GM21786 (cell line): ENCODE data around the gene COG4.
A peak's percentile ranks its signal among the peaks of the same experiment; 100 is the strongest.
"Not testable (repeated sequence)": the region's sequence is repeated elsewhere in the genome, so short reads cannot be mapped to it uniquely, and the experiment has no call there.

Experiments used
- ATAC-seq: cut with Tn5 transposase; IDR thresholded peaks from one replicate; pipeline ENCODE4 v1.9.1; 2021; ENCODE audit not compliant: unreplicated experiment

COG4 gene

GRCh38 chr16:70527315-70527996, 4.1 kb upstream of the COG4 start:
- ATAC-seq: no peak

DNA sequence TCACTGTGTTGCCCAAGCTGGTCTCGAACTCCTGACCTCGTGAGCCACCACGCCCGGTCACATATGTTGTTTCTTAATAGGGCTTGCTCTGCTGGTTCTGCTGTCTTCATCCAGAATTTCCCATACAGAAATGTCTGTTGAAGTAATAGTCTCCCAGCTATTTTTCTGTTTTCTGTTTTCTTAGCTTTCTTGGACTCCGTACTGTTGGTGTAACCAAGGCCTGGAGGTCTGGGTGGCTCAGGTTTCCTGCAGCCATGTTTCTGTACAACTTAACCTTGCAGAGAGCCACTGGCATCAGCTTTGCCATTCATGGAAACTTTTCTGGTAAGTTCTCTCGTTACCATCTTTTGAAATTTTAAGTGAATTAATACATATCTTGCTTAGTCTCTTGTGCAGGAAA, 3.0 kb upstream of the COG4 start:
- no peak for ATAC-seq

GRCh38 chr16:70524399-70524825, 1.1 kb upstream of the COG4 start:
- not testable (repeated sequence) for ATAC-seq

DNA sequence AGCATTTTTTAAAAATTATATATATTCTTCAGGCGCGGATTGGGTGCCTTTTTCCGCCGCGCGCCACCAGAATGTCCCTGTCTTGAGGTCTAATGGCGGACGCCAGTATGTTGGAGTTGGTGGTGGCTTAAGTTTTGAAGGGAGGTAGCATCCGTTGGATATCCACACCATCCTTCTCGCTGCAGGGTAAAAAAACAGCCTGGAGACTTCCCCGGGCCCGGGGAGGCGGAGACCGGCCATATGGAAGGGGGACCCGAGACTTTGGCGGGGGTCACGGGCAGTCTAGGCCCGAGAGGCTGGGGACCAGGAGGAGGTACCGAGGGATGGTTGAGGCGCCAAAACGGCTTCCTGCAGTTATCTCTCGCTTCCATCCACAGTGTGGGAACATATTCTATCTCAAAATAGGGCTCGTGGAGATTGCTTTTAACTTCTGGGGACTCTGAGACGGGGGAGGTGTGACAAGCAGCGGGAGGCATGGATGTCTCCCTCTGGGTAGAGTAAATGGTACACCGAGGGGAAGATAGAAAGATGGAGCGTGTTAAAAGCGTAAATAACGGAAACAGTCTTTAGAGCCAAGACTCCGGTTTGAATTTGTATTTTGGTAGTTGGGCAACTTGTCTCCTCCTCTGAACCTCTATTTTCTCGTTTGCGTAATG, 517 bp upstream of the COG4 start, which contains the start of gene SF3B3:
SF3B3 (plus strand) TSS at position 74 of the 656 bp plus-strand sequence. CDS start 2,841 bp downstream, outside the sequence.
- ATAC-seq: peak; percentile 40

- no peak for ATAC-seq
These were observed 908 bp downstream of the COG4 start for GRCh38 chr16:70522216-70523075.

GRCh38 chr16:70520612-70521297, 2.6 kb downstream of the COG4 start:
- no peak for ATAC-seq

GRCh38 chr16:70512456-70512855, 10.9 kb downstream of the COG4 start:
- ATAC-seq: no peak

DNA sequence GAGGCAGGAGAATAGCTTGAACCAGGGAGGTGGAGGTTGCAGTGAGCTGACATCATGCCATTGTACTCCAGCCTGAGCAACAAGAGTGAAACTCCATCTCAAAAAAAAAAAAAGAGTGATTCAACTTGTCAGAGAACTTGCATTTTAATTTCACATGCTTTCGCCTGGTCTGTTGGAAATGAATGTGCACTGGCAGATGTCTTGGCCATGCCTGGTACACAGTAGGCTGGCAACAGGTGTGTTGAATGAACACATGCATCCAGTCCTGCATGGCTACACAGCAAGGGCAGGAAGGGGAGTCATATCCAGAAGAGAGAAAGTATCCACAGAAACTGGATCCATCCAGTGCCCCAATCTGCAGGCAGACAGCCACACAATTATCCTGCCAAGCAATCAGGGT, 11.5 kb downstream of the COG4 start:
- no peak for ATAC-seq

GRCh38 chr16:70510216-70510615, 13.1 kb downstream of the COG4 start:
- no peak for ATAC-seq

DNA sequence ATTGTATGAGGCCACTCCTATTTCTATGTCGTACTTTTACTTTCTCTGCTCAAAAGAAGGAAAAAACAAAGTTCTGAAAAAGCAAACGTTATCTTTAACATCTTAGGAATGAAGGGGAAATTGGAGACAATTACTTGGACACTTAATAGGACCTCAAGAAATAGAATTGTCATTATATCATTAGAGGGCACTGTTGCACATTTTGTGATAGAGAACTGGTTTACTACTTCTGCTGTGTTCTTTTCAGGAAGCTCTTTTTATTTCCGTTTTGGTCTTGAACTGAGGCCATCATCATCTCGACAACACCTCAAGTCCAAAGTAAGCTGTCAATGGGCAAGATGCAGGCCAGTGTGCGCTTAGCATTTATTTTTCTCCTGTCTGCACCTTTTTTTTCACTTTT, 14.6 kb downstream of the COG4 start:
- no peak for ATAC-seq

DNA sequence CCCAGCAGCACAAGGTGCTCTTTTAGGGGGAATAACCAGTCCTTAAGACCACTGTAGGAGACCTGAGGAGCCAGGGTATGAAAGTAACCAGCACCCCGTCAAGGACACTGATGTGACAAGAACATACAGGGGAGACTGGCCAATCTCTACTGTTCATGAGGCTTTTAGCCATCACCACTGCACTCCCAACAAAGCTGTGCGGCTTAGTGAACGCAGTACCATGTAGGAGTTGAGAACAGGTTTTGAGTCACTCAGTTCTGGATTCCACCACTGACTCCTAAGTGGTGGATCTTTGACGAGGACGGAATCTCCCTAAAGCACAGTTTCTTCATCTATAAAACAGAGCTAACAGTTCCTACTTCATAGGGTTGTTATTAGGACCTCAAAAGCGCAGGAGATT, 26.8 kb downstream of the COG4 start:
- ATAC-seq: no peak

DNA sequence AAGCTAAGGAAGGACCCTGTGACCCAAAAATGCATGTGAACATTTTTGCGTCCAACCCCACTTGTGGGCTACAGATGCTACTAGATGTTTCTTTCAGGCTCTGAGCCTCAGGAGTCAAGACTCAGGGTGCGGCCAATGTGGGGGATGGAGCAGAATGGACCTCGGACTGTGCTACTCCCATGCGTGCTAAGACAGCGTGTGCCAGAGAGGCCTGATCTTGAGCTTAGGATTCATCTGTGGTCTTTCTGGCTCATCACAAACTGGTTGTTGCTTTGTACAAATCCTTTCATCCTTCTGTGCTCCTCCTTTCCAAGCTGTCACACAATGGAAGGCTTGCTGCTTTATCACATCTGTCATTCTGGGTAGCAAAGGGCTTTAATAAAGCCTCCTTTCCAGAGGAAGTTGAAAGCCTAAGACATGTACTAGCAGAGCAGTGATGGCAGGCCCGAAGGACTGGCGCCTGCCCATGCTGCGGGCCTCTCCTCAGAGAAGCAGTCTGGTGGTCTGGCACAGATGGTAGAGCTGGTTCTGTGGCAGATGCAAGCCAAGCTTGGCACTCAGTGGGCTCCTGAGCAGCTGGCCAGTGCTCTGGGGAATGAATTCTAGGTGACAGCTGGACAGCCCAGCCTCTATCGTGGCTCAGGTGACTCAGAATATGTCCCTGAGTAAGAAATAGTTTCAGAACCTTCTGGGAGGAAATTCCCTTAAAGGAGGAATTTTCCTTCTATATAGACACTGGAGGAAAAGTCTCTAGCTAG, 27.8 kb downstream of the COG4 start:
- no peak for ATAC-seq

DNA sequence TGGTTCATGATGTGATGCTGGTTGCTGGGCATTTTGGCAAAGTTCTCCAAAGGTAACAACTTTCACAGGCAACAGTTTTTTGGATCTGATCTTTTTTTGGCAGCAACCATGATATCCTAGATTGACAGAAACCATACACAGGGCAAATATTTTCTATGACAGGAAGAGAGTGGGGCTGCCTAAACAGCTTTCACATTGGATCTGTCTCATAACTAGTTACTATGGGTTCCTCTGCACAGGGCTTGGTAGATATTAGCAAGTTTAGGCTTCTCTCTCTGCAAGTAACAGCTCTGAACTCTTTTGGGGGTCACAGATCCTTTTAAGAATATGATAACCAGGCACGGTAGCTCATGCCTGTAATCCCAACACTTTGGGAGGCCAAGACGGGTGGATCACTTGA, 28.6 kb downstream of the COG4 start:
- no peak for ATAC-seq

DNA sequence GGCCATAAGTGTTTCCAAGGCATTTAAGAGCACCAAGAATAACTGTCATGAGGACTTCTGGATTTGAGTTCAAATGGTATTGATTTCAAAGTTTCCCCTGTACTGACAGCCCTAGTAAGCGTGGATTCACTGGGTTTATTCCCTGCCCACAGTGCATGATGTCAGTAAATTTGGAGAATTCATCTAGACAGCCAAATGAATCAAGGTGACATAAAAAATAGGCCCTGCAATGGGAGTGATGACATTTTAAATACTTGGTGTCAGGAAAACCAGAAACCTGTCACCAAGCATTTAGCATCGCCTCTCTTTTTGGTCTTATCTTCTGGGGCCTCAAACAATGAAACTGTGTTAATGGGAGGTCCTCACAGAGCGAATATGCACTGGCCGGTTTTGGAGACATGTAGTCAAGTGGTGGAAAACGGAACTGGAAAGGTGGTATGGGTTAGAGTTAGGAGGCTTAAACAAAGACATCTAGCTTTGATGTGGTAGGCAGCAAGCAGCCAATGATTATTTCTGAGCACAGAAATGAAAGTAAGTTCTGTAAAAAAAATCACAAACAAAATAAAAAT, 29.1 kb downstream of the COG4 start:
- ATAC-seq: no peak

- no peak for ATAC-seq
These were observed 29.6 kb downstream of the COG4 start for GRCh38 chr16:70493802-70494201.

DNA sequence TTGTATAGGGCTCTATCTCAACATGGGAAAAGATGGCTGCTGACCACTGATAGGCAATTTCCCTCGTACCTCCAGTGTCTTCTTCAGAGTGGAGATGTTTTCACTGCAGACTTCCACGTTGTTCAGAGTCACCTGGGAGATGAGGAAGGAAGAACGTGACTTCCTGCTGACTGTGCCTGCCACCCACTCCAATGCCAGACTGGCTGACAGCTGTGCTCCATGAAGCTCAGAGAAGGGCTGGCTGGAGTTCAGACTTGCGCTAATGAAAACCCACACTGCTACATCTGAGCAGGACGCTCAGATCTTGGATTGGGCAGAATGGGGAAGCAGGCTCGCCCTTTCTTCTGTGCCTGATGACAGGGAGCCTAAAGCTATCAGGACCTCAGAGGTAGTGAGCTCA, 33.1 kb downstream of the COG4 start:
- no peak for ATAC-seq

- ATAC-seq: no peak
These were observed 38.5 kb downstream of the COG4 start for GRCh38 chr16:70484867-70485266.

DNA sequence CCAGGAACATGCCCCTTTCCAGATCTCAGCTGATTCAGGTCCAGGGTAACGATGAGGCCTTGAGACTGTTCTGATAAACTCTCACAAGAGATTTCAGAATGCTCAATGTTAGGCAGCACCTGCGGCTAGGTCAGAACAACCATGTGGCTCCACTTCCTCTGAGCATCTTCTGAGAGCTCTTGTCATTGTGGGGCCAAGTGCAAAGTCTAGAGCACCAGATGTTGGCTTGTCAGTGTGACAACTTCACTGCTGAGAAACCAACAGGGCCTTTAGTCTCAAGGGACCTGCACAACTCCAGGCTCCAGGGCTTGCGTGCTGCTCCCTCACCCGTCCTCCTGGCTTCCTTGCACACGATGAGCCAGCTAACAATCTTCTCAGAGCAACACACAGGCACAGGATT, 39.9 kb downstream of the COG4 start:
- peak; percentile 84 for ATAC-seq

DNA sequence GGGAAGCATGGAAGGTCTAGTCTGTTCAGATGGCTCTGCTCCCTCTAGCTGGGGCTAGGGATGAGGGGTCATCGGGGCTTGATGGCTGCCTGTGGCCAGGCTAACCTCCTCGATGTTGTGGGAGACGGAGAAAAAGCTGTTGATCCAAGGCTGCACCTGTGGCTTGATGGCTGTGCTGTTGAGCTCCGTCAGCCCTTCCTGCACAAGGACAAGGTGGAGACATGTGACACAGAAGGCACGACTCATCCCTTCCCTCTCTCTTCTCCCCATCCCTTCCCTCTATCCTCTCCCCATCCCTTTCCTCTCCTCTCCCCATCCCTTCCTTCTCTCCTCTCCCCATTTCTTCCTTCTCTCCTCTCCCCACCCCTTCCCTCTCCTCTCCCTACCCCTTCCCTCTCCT, 40.7 kb downstream of the COG4 start:
- ATAC-seq: no peak

DNA sequence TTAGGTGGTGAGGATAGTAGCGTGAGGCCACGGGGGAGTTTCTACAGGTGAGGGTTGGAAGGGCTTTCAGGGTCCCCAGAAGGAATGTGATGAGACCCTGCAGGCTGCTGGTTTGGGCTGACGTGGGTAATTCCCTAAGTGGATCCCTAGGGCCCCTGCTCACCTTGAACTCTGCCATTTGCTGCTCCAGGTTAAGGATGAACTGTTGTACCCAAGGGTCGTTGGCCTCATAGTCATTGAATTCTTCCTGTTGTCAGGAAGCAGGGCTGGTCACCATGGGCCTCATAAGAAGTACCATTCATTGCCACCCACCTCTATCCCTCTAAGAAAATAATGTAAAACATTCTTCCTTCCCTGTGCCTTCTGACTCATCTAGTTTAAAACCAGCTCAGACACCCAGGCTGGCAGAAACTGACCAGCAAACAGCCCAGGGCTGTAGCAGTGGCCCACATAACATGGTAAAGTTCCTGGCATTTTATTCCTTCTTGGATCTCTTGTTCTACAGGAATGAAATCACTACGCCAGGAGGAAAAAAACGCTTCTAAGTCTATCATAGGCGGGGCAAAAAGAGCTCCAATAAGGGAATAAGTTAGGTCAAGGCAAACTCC, 41.3 kb downstream of the COG4 start:
- no peak for ATAC-seq
